ENCODE measurements around the gene TMEM120B.
"Not testable (repeated sequence)": the region's sequence is repeated elsewhere in the genome, so short reads cannot be mapped to it uniquely, and the experiment has no call there.

Gene TMEM120B

DNA sequence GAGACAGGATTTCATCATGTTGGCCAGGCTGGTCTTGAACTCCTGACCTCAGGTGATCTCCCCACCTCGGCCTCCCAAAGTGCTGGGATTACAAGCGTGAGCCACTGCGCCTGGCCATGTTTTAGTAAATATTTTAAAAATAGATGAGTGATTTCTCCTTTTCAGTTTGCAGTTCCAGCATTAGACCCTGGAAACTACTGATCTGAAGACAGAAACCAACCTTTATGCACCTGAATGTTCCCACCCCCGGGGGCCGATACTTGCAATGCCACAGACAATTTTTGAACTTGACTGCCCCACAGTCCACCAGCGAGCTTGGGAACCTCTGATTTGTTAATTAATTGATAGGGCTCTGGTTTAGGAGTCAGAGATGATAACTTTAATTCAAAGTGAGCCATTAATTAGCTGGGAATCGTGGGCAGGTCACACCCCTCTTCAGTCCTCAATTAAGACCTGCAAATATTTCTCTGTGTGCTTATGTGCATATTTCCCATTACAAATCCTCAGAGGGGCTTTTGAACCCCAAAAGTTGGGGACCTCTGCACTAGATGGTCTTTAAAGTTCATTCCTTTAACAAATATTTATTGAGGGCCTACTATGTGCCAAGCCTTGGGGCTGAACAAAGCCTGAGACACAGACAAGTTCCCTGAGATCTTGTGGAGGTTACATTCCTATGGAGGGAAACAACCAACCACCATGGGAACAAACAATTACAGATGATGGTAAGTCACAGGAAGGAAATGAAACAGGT, 4.1 kb upstream of the TMEM120B start:
- Histone ChIP-seq H3K4me3 (no peak overlapping the region), H3K27ac (no peak overlapping the region)

- H3K4me3 ChIP-seq, H3K27ac ChIP-seq: not testable (repeated sequence)
Measured at GRCh38 chr12:121709064-121709424, 3.5 kb upstream of the TMEM120B start.

- Histone ChIP-seq H3K4me3 (no peak overlapping the region), H3K27ac (no peak overlapping the region)
Measured at GRCh38 chr12:121709478-121709961, 3.0 kb upstream of the TMEM120B start.

DNA sequence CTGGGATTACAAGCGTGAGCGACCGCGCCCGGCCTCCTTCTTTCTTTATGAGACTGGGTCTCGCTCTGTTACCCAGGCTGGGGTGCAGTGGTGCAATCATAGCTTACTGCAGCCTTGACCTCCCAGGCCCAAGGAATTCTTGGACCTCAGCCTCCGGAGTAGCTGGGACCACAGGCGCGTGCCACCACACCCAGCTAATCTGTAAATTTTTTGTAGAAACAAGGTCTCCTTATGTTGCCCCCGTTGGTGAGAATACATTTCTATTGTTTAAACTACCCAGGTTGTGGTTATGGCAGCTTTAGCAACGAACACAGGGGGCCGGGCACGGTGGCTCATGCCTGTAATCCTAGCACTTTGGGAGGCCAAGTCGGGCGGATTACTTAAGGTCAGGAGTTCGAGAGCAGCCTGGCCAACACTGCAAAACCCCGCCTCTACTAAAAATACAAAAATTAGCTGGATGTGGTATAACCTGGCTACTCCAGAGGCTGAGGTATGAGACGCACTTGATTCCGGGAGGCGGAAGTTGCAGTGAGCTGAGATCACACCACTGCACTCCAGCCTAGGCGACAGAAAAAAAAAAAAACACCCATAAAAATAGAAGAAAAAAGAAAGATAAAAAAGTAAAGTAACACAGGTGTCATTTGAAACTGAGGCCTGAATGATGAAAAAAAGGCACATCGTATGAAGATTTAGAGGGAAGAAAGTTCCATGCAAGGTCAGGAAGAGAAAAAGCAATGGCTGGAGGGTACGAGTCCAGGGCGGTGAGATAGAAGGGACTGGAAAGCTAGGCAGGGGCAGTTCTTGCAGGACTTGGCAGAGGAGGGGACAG, 977 bp upstream of the TMEM120B start:
- Histone ChIP-seq H3K4me3 (peak overlapping the region; percentile 65 to 96 (median 79)), H3K27ac (peak overlapping the region in 20 of 21 experiments; percentile 24 to 92 (median 77))

GRCh38 chr12:121712190-121712460, 427 bp upstream of the TMEM120B start:
- peak overlapping the region in 20 of 21 experiments; percentile 24 to 92 (median 77) for H3K27ac ChIP-seq

DNA sequence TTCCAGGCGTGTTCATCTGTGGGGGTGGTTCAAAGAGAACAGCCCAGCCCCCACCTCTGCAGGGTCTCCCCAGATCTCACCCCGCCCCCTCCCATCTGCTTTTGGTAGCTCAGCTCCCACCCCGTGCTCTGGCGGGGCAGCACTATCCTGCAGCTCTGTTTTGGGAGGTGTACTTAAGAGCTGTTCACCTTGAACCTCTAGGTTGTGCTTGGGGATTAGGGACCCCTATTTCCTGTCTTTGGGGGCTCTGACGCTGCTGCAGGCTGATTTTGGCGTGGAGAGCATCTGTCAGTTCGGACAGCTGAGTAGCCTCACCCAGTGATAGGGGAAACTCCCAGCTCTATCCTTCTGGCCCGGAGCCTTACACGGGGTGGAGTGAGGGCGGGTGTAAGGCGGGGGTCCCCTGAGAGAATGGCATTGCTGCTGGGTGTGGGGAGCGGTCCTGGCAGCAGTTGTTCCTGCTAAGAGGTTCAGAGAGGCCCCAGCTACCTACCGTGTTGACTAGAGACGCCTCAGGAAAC, 765 bp downstream of the TMEM120B start:
- Histone ChIP-seq H3K4me3 (peak overlapping the region; percentile 65 to 96 (median 79)), H3K27ac (peak overlapping the region in 18 of 21 experiments; percentile 9 to 92 (median 76))

More at GRCh38 chr12:121712190-121712460, 427 bp upstream of the TMEM120B start:
- peak overlapping the region; percentile 65 to 96 (median 79) for H3K4me3 ChIP-seq

DNA sequence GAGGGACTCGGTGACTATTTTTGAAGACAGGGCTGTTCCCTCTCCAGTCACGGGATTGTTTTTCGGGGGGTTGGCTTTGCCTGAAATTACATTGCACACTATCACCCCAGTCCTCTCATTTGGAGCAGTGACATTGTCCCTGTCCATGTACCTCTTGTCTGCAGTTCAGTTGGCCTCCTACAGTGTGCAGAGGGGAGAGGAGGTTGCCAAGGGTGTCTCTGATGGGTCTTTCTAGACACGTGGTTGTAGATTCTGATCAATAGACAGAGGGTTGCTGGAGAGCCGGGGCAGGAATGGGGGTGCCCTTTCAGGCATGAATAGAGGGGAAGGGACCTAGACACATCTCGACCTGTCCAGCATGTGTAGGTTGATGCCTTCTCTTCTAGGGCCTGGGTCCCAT, 1.2 kb downstream of the TMEM120B start:
- Histone ChIP-seq H3K4me3 (peak overlapping the region in 5 of 7 experiments; percentile 65 to 96 (median 79)), H3K27ac (peak overlapping the region in 3 of 21 experiments; percentile 27 to 84 (median 81))

DNA sequence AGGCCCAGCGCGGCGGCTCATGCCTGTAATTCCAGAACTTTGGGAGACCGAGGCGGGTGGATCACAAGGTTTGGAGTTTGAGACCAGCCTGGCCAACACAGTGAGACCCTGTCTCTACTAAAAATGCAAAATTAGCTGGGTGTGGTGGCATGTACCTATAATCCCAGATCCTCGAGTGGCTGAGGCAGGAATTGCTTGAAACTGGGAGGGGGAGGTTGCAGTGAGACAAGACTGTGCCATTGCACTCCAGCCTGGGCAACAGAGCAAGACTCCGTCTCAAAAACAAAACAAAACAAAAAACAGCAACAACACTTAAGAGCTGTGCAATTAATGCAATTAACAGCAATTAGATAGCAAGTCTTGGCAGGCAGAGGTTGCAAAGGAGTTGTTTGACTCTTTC, 2.5 kb downstream of the TMEM120B start:
- H3K4me3 ChIP-seq, H3K27ac ChIP-seq: not testable (repeated sequence)

- H3K4me3 ChIP-seq: no peak overlapping the region
- no peak overlapping the region for H3K27ac ChIP-seq
Measured at GRCh38 chr12:121715862-121716435, 3.4 kb downstream of the TMEM120B start.

DNA sequence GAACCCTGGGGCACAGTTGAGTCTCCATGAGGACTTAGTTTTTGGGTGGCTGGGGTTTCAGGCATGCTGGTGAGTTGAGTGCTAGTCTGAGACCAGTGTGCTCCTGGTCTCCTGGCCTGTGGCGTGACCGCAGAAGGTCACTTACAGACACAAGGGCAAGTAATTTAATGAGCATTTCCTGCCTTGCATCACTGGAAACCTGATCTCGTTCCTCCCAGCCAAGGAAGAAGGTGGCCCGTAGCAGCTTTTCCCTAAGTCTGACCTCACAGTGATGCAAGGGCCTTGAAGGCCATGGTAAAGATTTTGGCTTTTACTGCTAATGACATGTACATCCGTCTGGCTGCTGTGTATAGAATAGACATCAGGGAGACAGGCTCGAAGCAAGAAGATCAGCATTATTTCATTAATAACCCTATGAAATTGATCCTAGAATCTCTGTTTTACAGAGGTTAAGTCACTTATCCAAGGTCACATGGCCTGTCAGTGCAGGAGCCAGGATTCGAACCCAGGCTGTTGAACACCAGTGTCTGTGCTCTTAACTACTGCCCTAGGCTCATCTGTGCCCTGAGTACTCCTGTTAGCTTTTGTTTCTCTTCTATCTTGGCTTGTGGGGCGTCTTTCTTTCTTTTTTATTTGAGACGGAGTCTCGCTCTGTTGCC, 4.6 kb downstream of the TMEM120B start:
- Histone ChIP-seq H3K4me3 (no peak overlapping the region), H3K27ac (no peak overlapping the region)

- Histone ChIP-seq H3K4me3 (no peak overlapping the region), H3K27ac (no peak overlapping the region)
Measured at GRCh38 chr12:121718653-121719239, 6.2 kb downstream of the TMEM120B start.

- Histone ChIP-seq H3K27ac (no peak overlapping the region), H3K4me3 (no peak overlapping the region)
Measured at GRCh38 chr12:121719926-121720414, 7.4 kb downstream of the TMEM120B start.

DNA sequence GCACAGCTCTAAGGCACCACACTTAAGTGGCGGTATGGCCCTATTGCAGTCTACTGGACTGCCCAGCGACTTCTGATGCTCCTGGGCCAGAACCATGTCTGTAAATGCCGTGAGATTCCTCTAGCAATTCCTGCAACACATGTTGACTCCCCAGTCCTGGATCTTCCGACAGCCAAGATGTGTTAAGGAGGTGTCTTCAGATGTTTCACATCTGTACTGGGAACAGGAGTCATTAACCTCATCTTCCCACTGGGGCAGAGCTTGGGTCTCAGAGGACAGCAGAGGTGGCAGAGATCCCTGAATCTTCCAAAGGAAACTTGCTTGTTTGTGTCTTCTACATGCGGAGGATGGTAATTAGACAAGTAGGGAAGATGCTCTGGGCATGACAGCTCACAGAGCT, 8.2 kb downstream of the TMEM120B start:
- Histone ChIP-seq H3K4me3 (no peak overlapping the region), H3K27ac (no peak overlapping the region)

- no peak overlapping the region for H3K27ac ChIP-seq
- no peak overlapping the region for H3K4me3 ChIP-seq
Measured at GRCh38 chr12:121722511-121722910, 10.0 kb downstream of the TMEM120B start.

DNA sequence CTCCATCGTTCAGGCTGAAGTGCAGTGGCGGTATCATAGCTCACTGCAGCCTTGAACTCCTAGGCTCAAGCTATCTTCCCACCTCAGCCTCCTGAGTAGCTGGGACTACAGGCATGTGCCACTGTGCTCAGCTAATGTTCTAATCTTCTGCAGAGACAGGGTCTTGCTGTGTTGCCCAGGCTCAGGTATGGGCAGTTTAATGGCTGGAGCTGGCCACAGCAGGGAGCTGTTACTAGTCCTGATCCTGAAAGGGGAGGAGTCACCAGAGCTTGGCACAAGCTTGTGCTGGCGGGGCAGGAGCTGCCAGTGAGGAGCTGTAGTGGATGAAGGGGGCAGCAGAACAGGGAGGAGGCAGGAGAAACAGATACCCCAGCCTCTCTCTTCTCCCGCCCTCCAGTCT, 10.6 kb downstream of the TMEM120B start:
- no peak overlapping the region for H3K27ac ChIP-seq
- H3K4me3 ChIP-seq: no peak overlapping the region

GRCh38 chr12:121724925-121725324, 12.4 kb downstream of the TMEM120B start:
- no peak overlapping the region for H3K27ac ChIP-seq
- no peak overlapping the region for H3K4me3 ChIP-seq

DNA sequence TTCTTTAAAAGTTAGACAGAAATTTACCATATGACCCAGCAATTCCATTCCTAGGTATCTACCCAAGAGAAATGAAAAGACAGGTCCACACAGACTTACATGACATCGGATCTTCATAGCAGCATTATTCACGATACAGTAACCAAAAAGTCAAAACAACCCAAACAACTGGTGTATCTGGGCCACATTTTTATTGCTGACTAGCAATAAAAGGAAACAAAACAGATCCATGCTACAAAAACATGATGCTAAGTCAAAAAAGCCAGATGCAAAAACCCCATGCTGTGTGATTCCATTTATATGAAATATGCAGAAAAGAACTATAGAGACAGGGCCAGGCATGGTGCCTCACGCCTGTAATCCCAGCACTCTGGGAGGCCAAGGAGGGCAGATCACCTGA, 12.9 kb downstream of the TMEM120B start:
- Histone ChIP-seq H3K4me3 (no peak overlapping the region), H3K27ac (no peak overlapping the region)

- no peak overlapping the region for H3K4me3 ChIP-seq
Measured at GRCh38 chr12:121729021-121729420, 16.5 kb downstream of the TMEM120B start.

GRCh38 chr12:121731473-121731872, 18.9 kb downstream of the TMEM120B start:
- no peak overlapping the region for H3K27ac ChIP-seq
- H3K4me3 ChIP-seq: no peak overlapping the region

More at GRCh38 chr12:121729021-121729420, 16.5 kb downstream of the TMEM120B start:
- no peak overlapping the region for H3K27ac ChIP-seq

Measured in skin epidermis (tissue), 12 donors.